Astrocyte (in vitro differentiated cells and primary cell): ENCODE results near the gene SOX9. TPM values are rescaled to one million over a fixed set of nuclear protein-coding genes. Genes with fewer than 3 reads are reported as not detected.

Experiments used
- DNase-seq: peaks from one replicate; pipeline ENCODE4 v3.0.0-alpha.2; 2010; ENCODE audit warnings: low read depth
- FAIRE-seq: peaks from 2 replicates; lab custom pipeline; 2011; peaks lifted over from hg19 to GRCh38; lab: Jason Lieb, UNC
- H2AFZ ChIP-seq: 2 replicates; pipeline ENCODE4 v1.6.0; 2012; ENCODE audit warnings: low read depth, low read length, inconsistent platforms
- H3K27ac ChIP-seq: 2 replicates; pipeline ENCODE4 v1.5.1; 2011; ENCODE audit warnings: low read depth, low read length, inconsistent platforms
- H3K27me3 ChIP-seq: 2 replicates; pipeline ENCODE4 v1.6.0; 2011; ENCODE audit warnings: low read length, inconsistent platforms; ENCODE audit not compliant: insufficient read depth
- H3K36me3 ChIP-seq: 2 replicates; pipeline ENCODE4 v1.5.1; 2011; ENCODE audit warnings: low read length, inconsistent platforms; ENCODE audit not compliant: insufficient read depth
- H3K4me1 ChIP-seq: 2 replicates; pipeline ENCODE4 v1.5.1; 2011; ENCODE audit warnings: low read length, inconsistent platforms; ENCODE audit not compliant: insufficient read depth
- H3K4me2 ChIP-seq: 2 replicates; pipeline ENCODE4 v1.6.0; 2012; ENCODE audit warnings: low read length, inconsistent platforms
- H3K4me3 ChIP-seq: 2 replicates; pipeline ENCODE4 v1.5.1; 2011; ENCODE audit warnings: low read depth, mild to moderate bottlenecking, low read length, inconsistent platforms; ENCODE audit not compliant: insufficient read depth
- H3K79me2 ChIP-seq: 2 replicates; pipeline ENCODE4 v1.6.0; 2012; ENCODE audit warnings: mild to moderate bottlenecking, low read length, inconsistent platforms; ENCODE audit not compliant: insufficient read depth
- H3K9ac ChIP-seq: 2 replicates; pipeline ENCODE4 v1.6.0; 2012; ENCODE audit warnings: mild to moderate bottlenecking, low read length, inconsistent platforms
- H3K9me3 ChIP-seq: 2 replicates; pipeline ENCODE4 v1.5.1; 2012; ENCODE audit warnings: low read depth, mild to moderate bottlenecking, low read length, inconsistent platforms; ENCODE audit not compliant: insufficient read depth
- H4K20me1 ChIP-seq: 2 replicates; pipeline ENCODE4 v1.6.0; 2012; ENCODE audit warnings: low read length, inconsistent platforms; ENCODE audit not compliant: insufficient read depth
- H3K27ac Mint-ChIP-seq: one replicate; pipeline ENCODE4 v1.8.0; 2021; ENCODE audit warnings: mild to moderate bottlenecking, mixed read lengths; ENCODE audit not compliant: unreplicated experiment
- H3K27me3 Mint-ChIP-seq: one replicate; pipeline ENCODE4 v1.8.0; 2021; ENCODE audit warnings: low read depth, mixed read lengths; ENCODE audit not compliant: unreplicated experiment
- H3K36me3 Mint-ChIP-seq: one replicate; pipeline ENCODE4 v1.8.0; 2021; ENCODE audit warnings: low read depth, mixed read lengths; ENCODE audit not compliant: unreplicated experiment
- H3K4me1 Mint-ChIP-seq: one replicate; pipeline ENCODE4 v1.8.0; 2021; ENCODE audit warnings: low read depth, mixed read lengths; ENCODE audit not compliant: unreplicated experiment
- H3K4me3 Mint-ChIP-seq: one replicate; pipeline ENCODE4 v1.8.0; 2021; ENCODE audit warnings: mild to moderate bottlenecking, moderate library complexity, mixed read lengths; ENCODE audit not compliant: unreplicated experiment
- H3K9me3 Mint-ChIP-seq: one replicate; pipeline ENCODE4 v1.8.0; 2021; ENCODE audit warnings: mild to moderate bottlenecking, mixed read lengths; ENCODE audit not compliant: unreplicated experiment
- CTCF ChIP-seq: IDR thresholded peaks from 2 replicates; pipeline ENCODE4 v1.5.1; 2011; ENCODE audit warnings: low read depth, mild to moderate bottlenecking, inconsistent platforms, low read length, moderate library complexity; ENCODE audit not compliant: insufficient read depth
- EZH2 ChIP-seq: IDR thresholded peaks from 2 replicates; pipeline ENCODE4 v1.6.1; 2012; ENCODE audit warnings: mild to moderate bottlenecking, low read length, inconsistent platforms; ENCODE audit not compliant: insufficient read depth
- total RNA-seq: library from RNA; stranded (reverse); gene quantifications from 2 replicates; pipeline ENCODE4 v1.2.1, GENCODE V29; 2021

The SOX9 gene
- total RNA-seq, 1 donor from 2014 or later, result 37.7 TPM

- Histone ChIP-seq H3K79me2 (peaks cover 48% of the 10 kb centered on the region), H4K20me1 (peaks cover 34% of the 10 kb centered on the region), H3K36me3 (peaks cover 6% of the 10 kb centered on the region), H3K9me3 (no peaks in the 10 kb centered on the region), H3K4me1 (peaks cover 56% of the 10 kb centered on the region), H3K27me3 (no peaks in the 10 kb centered on the region), H3K4me3 (peak overlapping the region; percentile 94), H3K9ac (peak overlapping the region; percentile 96), H3K4me2 (peak overlapping the region; percentile 99), H3K27ac (peak overlapping the region; percentile 79), H2AFZ (no peak overlapping the region)
- Mint-ChIP-seq H3K36me3 (peaks cover 11% of the 10 kb centered on the region), H3K27ac (peak overlapping the region; percentile 98), H3K4me1 (peaks cover 33% of the 10 kb centered on the region), H3K9me3 (peaks cover 3% of the 10 kb centered on the region), H3K27me3 (peaks cover 6% of the 10 kb centered on the region), H3K4me3 (peak overlapping the region; percentile 76)
- DNase-seq (no peak), FAIRE-seq (no peak)
- no peak for TF ChIP-seq EZH2
- TF ChIP-seq CTCF, result no peak
These were observed 3.6 kb downstream of the SOX9 start for GRCh38 chr17:72124438-72124775.

- Histone ChIP-seq H3K4me3 (peak overlapping the region; percentile 94), H3K27ac (peak overlapping the region; percentile 79), H3K27me3 (no peaks in the 10 kb centered on the region), H3K9ac (peak overlapping the region; percentile 96), H2AFZ (no peak overlapping the region), H3K79me2 (peaks cover 48% of the 10 kb centered on the region), H3K4me2 (peak overlapping the region; percentile 99), H4K20me1 (peaks cover 34% of the 10 kb centered on the region), H3K9me3 (no peaks in the 10 kb centered on the region), H3K4me1 (peaks cover 48% of the 10 kb centered on the region), H3K36me3 (peaks cover 6% of the 10 kb centered on the region)
- peaks cover 11% of the 10 kb centered on the region for H3K36me3 Mint-ChIP-seq
- H3K4me1 Mint-ChIP-seq, result peaks cover 33% of the 10 kb centered on the region
- FAIRE-seq (no peak), DNase-seq (peak; percentile 53)
- H3K4me3 Mint-ChIP-seq, result peak overlapping the region; percentile 47
- TF ChIP-seq CTCF (no peak), EZH2 (no peak)
- peaks cover 6% of the 10 kb centered on the region for H3K27me3 Mint-ChIP-seq
- peak overlapping the region; percentile 14 for H3K27ac Mint-ChIP-seq
- H3K9me3 Mint-ChIP-seq, result peaks cover 3% of the 10 kb centered on the region
These were observed 4.4 kb downstream of the SOX9 start for GRCh38 chr17:72125226-72125651.

DNA sequence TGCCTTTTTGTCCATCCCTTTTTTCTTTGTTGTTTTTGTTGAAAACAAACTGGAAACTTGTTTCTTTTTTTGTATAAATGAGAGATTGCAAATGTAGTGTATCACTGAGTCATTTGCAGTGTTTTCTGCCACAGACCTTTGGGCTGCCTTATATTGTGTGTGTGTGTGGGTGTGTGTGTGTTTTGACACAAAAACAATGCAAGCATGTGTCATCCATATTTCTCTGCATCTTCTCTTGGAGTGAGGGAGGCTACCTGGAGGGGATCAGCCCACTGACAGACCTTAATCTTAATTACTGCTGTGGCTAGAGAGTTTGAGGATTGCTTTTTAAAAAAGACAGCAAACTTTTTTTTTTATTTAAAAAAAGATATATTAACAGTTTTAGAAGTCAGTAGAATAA lies 4.9 kb downstream of the SOX9 start:
- Histone ChIP-seq H3K9me3 (no peaks in the 10 kb centered on the region), H3K4me3 (peak overlapping the region; percentile 94), H4K20me1 (peaks cover 34% of the 10 kb centered on the region), H3K4me1 (peaks cover 47% of the 10 kb centered on the region), H2AFZ (no peak overlapping the region), H3K4me2 (peak overlapping the region; percentile 62), H3K27ac (peak overlapping the region; percentile 79), H3K27me3 (no peaks in the 10 kb centered on the region), H3K36me3 (peaks cover 6% of the 10 kb centered on the region), H3K79me2 (peaks cover 48% of the 10 kb centered on the region), H3K9ac (peak overlapping the region; percentile 63)
- H3K4me1 Mint-ChIP-seq, result peaks cover 33% of the 10 kb centered on the region
- peaks cover 6% of the 10 kb centered on the region for H3K27me3 Mint-ChIP-seq
- TF ChIP-seq EZH2 (no peak), CTCF (no peak)
- no peak overlapping the region for H3K27ac Mint-ChIP-seq
- H3K4me3 Mint-ChIP-seq, result peak overlapping the region; percentile 76
- FAIRE-seq, result no peak
- peaks cover 3% of the 10 kb centered on the region for H3K9me3 Mint-ChIP-seq
- H3K36me3 Mint-ChIP-seq, result peaks cover 11% of the 10 kb centered on the region
- peak; percentile 74 for DNase-seq
